NCI-H226 (cell line): ENCODE data around the gene LHFPL6.
A peak's percentile ranks its signal among the peaks of the same experiment; 100 is the strongest.

Experiments
- DNase-seq: peaks from one replicate; pipeline ENCODE4 v3.0.0-alpha.2; 2015

LHFPL6 gene

GRCh38 chr13:39509616-39510315 lies 93.2 kb downstream of the LHFPL6 start:
- DNase-seq, result no peak

- no peak for DNase-seq
Measured at GRCh38 chr13:39506559-39507390, 96.2 kb downstream of the LHFPL6 start.

- DNase-seq, result no peak
Measured at GRCh38 chr13:39505151-39505550, 97.8 kb downstream of the LHFPL6 start.

GRCh38 chr13:39503048-39503447 lies 99.9 kb downstream of the LHFPL6 start:
- no peak for DNase-seq

- no peak for DNase-seq
Measured at GRCh38 chr13:39501702-39502324, 101.2 kb downstream of the LHFPL6 start.

GRCh38 chr13:39499604-39500003 lies 103.4 kb downstream of the LHFPL6 start:
- DNase-seq, result no peak

GRCh38 chr13:39498471-39499114 lies 104.4 kb downstream of the LHFPL6 start:
- no peak for DNase-seq

GRCh38 chr13:39496506-39496905 lies 106.5 kb downstream of the LHFPL6 start:
- no peak for DNase-seq

- DNase-seq, result no peak
Measured at GRCh38 chr13:39494633-39495032, 108.4 kb downstream of the LHFPL6 start.

- DNase-seq, result no peak
Measured at GRCh38 chr13:39494006-39494405, 109.0 kb downstream of the LHFPL6 start.

- no peak for DNase-seq
Measured at GRCh38 chr13:39490136-39490535, 112.9 kb downstream of the LHFPL6 start.

GRCh38 chr13:39486758-39487157 lies 116.2 kb downstream of the LHFPL6 start:
- no peak for DNase-seq

- DNase-seq, result no peak
Measured at GRCh38 chr13:39485314-39485700, 117.7 kb downstream of the LHFPL6 start.

GRCh38 chr13:39484506-39485313 lies 118.3 kb downstream of the LHFPL6 start:
- peak; percentile 75 for DNase-seq

GRCh38 chr13:39483326-39483725 lies 119.7 kb downstream of the LHFPL6 start:
- DNase-seq, result peak; percentile 42

- no peak for DNase-seq
Measured at GRCh38 chr13:39481491-39481890, 121.5 kb downstream of the LHFPL6 start.

GRCh38 chr13:39474600-39474999 lies 128.4 kb downstream of the LHFPL6 start:
- DNase-seq, result no peak

GRCh38 chr13:39469676-39470075 lies 133.3 kb downstream of the LHFPL6 start:
- DNase-seq, result no peak

GRCh38 chr13:39468306-39468705 lies 134.7 kb downstream of the LHFPL6 start:
- no peak for DNase-seq

- DNase-seq, result no peak
Measured at GRCh38 chr13:39463611-39464010, 139.4 kb downstream of the LHFPL6 start.

- DNase-seq, result no peak
Measured at GRCh38 chr13:39462906-39463305, 140.1 kb downstream of the LHFPL6 start.

- DNase-seq, result peak; percentile 73
Measured at GRCh38 chr13:39462428-39462827, 140.6 kb downstream of the LHFPL6 start.
